Measurements from ENCODE around the gene KCNC2. TPM values are rescaled to one million over a fixed set of nuclear protein-coding genes. Genes with fewer than 3 reads are reported as not detected.
A peak's percentile ranks its signal among the peaks of the same experiment; 100 is the strongest.
"Not testable (repeated sequence)": the region's sequence is repeated elsewhere in the genome, so short reads cannot be mapped to it uniquely, and the experiment has no call there.

Gene KCNC2
- under 1 TPM; 0.51 to 0.66 (median 0.57) TPM for polyA plus RNA-seq (ENCODE audit: insufficient read length in 4 of 4)

GRCh38 chr12:75209812-75210138, at the start of gene KCNC2:
Gene KCNC2, minus strand, starts transcription at chr12:75209839.
- DNase-seq (ENCODE audit: low read depth in 4 of 4, low spot score in 3 of 4) = no peak

- DNase-seq (ENCODE audit: low read depth in 4 of 4, low spot score in 3 of 4) = no peak
These were observed 49.5 kb upstream of the KCNC2 start for GRCh38 chr12:75259143-75259542.

- no peak for DNase-seq (ENCODE audit: low read depth in 4 of 4, low spot score in 3 of 4)
These were observed 47.9 kb upstream of the KCNC2 start for GRCh38 chr12:75257510-75257909.

- DNase-seq (ENCODE audit: low read depth in 4 of 4, low spot score in 3 of 4) = no peak
These were observed 35.5 kb upstream of the KCNC2 start for GRCh38 chr12:75245108-75245507.

- no peak for DNase-seq (ENCODE audit: low read depth in 4 of 4, low spot score in 3 of 4)
These were observed 30.3 kb upstream of the KCNC2 start for GRCh38 chr12:75239987-75240386.

GRCh38 chr12:75236206-75236605, 26.6 kb upstream of the KCNC2 start:
- DNase-seq (ENCODE audit: low read depth in 4 of 4, low spot score in 3 of 4) = no peak

GRCh38 chr12:75227132-75227531, 17.5 kb upstream of the KCNC2 start:
- no peak for DNase-seq (ENCODE audit: low read depth in 4 of 4, low spot score in 3 of 4)

- no peak for DNase-seq (ENCODE audit: low read depth in 4 of 4, low spot score in 3 of 4)
These were observed 2.4 kb upstream of the KCNC2 start for GRCh38 chr12:75212072-75212471.

- peak; percentile 29 to 49 (median 43) for DNase-seq (ENCODE audit: low read depth in 4 of 4, low spot score in 3 of 4)
These were observed 505 bp downstream of the KCNC2 start for GRCh38 chr12:75208856-75209811.

GRCh38 chr12:75207338-75208083, 2.1 kb downstream of the KCNC2 start:
- no peak for DNase-seq (ENCODE audit: low read depth in 4 of 4, low spot score in 3 of 4)

GRCh38 chr12:75205558-75205957, 4.1 kb downstream of the KCNC2 start:
- DNase-seq (ENCODE audit: low read depth in 4 of 4, low spot score in 3 of 4) = no peak

GRCh38 chr12:75196865-75197264, 12.8 kb downstream of the KCNC2 start:
- DNase-seq (ENCODE audit: low read depth in 4 of 4, low spot score in 3 of 4) = no peak

GRCh38 chr12:75196408-75196807, 13.2 kb downstream of the KCNC2 start:
- no peak for DNase-seq (ENCODE audit: low read depth in 4 of 4, low spot score in 3 of 4)

GRCh38 chr12:75194250-75194649, 15.4 kb downstream of the KCNC2 start:
- no peak for DNase-seq (ENCODE audit: low read depth in 4 of 4, low spot score in 3 of 4)

- DNase-seq (ENCODE audit: low read depth in 4 of 4, low spot score in 3 of 4) = no peak
These were observed 17.4 kb downstream of the KCNC2 start for GRCh38 chr12:75192196-75192595.

GRCh38 chr12:75190846-75191245, 18.8 kb downstream of the KCNC2 start:
- no peak for DNase-seq (ENCODE audit: low read depth in 4 of 4, low spot score in 3 of 4)

GRCh38 chr12:75185881-75186280, 23.8 kb downstream of the KCNC2 start:
- DNase-seq (ENCODE audit: low read depth in 4 of 4, low spot score in 3 of 4) = not testable (repeated sequence)

GRCh38 chr12:75184516-75184915, 25.1 kb downstream of the KCNC2 start:
- no peak for DNase-seq (ENCODE audit: low read depth in 4 of 4, low spot score in 3 of 4)

GRCh38 chr12:75183967-75184366, 25.7 kb downstream of the KCNC2 start:
- no peak for DNase-seq (ENCODE audit: low read depth in 4 of 4, low spot score in 3 of 4)

GRCh38 chr12:75177997-75178396, 31.6 kb downstream of the KCNC2 start:
- no peak for DNase-seq (ENCODE audit: low read depth in 4 of 4, low spot score in 3 of 4)

- no peak for DNase-seq (ENCODE audit: low read depth in 4 of 4, low spot score in 3 of 4)
These were observed 37.0 kb downstream of the KCNC2 start for GRCh38 chr12:75172611-75173010.

All from right renal pelvis (tissue), 4 donors.